Right lobe of liver (tissue), 6 donors: ENCODE results near the gene ARSD. TPM values are rescaled to one million over a fixed set of nuclear protein-coding genes. Genes with fewer than 3 reads are reported as not detected.
"Not testable (repeated sequence)": the region's sequence is repeated elsewhere in the genome, so short reads cannot be mapped to it uniquely, and the experiment has no call there.

Experiments used
- ATAC-seq, 4 donors: fragments of 200-7000 bp; cut with Tn5 transposase; one replicate each; pipeline ENCODE4 v1.9.1; 2020; ENCODE audit warnings: mild to moderate bottlenecking in 4 of 4, moderate library complexity in 4 of 4
- DNase-seq, 3 donors: peaks; one replicate each; pipeline ENCODE4 v3.0.0-alpha.2; 2020
- H3K27ac ChIP-seq, 3 donors: fragments of 200-600 bp; one replicate each; pipeline ENCODE4 v1.8.0; 2022
- H3K27me3 ChIP-seq, 2 donors: fragments of 200-600 bp; one replicate each; pipeline ENCODE4 v1.8.0; 2022
- H3K36me3 ChIP-seq, 4 donors: fragments of 200-600 bp; sonication (generic) in 1 of 4; one replicate each; pipeline versions ENCODE4 v1.5.1 to v1.8.0; 2017 to 2022; ENCODE audit warnings: control low read depth in 1 of 4
- H3K4me1 ChIP-seq, 4 donors: fragments of 200-600 bp; sonication (generic) in 1 of 4; one replicate each; pipeline versions ENCODE4 v1.5.1 to v1.8.0; 2017 to 2022; ENCODE audit warnings: control low read depth in 1 of 4
- H3K4me3 ChIP-seq, 3 donors: fragments of 200-600 bp; one replicate each; pipeline ENCODE4 v1.8.0; 2022
- H3K9me3 ChIP-seq, 4 donors: fragments of 200-600 bp; sonication (generic) in 1 of 4; one replicate each; pipeline versions ENCODE4 v1.5.1 to v1.8.0; 2017 to 2022; ENCODE audit warnings: control low read depth in 1 of 4
- CTCF ChIP-seq, 4 donors: fragments of 200-600 bp in 3 of 4; fragments of 450-650 bp in 1 of 4; IDR thresholded peaks; one replicate each; pipeline versions ENCODE4 v1.5.1 to v1.8.0; 2016 to 2022; ENCODE audit warnings: antibody characterized with exemption in 4 of 4, mild to moderate bottlenecking in 2 of 4
- POLR2A ChIP-seq: fragments of 450-650 bp; IDR thresholded peaks from one replicate; pipeline ENCODE4 v1.6.1; 2017; ENCODE audit warnings: antibody characterized with exemption, mild to moderate bottlenecking
- WGBS: methylation state at CpG from one replicate; pipeline ENCODE4 v1.1.6; 2018; ENCODE audit warnings: low coverage, low lambda C conversion rate; ENCODE audit not compliant: insufficient coverage; ENCODE audit errors: missing lambda C conversion rate; 5-methylcytosine and 5-hydroxymethylcytosine counted together
- intact Hi-C, 2 donors: fragments of 100-400 bp; cut with DNase I; formaldehyde crosslinking; loops; one replicate each; pipeline versions ENCODE4 v1.11.2 to v1.14.1; 2022
- long read RNA-seq: library from polyadenylated mRNA; unstranded; transcript quantifications from one replicate; pipeline ENCODE4 v2.0.0, GENCODE V29; 2019
- total RNA-seq, 6 experiments: library from RNA; depleted of rRNA in 2 of 6; stranded (reverse); fragments of >200 nt in 2 of 6; fragmentation: NEBNext Ultra II Directional in 3 of 6; extraction: Animal tissue kit (Norgen Biotek cat#: 25700) in 3 of 6; gene quantifications; one replicate each; pipeline versions ENCODE4 v1.1.0 to v1.2.4, GENCODE V29; 2016 to 2023
- donor health status: DM: no; HTN: yes; CAD: no.
- donor health status: DM: no; HTN: no; CAD: no.
- donor health status: DM: no; HTN: no; CAD: no.
- donor health status: DM: no; HTN: yes; CAD: no.
- donor health status: DM: no; HTN: yes; CAD: no.

ARSD gene
- total RNA-seq: 10 to 100 TPM; 26.2 to 76.0 (median 34.2) TPM
- long read RNA-seq, full-length matches to known transcripts: 5 of 14 reads
- long read RNA-seq, partial matches to known transcripts: 1 of 14 reads
- long read RNA-seq, other reads (novel, unspliced or antisense): 8 of 14 reads

GRCh38 chrX:2928583-2929434 lies at the start of gene ARSD:
Gene ARSD, minus strand, starts transcription at chrX:2929339. Its CDS starts 64 bp downstream, at chrX:2929275.
- Histone ChIP-seq H3K27ac (peak within 1 kb of the TSS; percentile 96 to 98 (median 97)), H3K4me3 (peak within 1 kb of the TSS; percentile 68 to 90 (median 75)), H3K4me1 (peaks cover 0 to 11% (median 1%) of the 10 kb centered on the region in 4 donors), H3K27me3 (no peaks in the 10 kb centered on the region), H3K36me3 (no peaks in the 10 kb centered on the region), H3K9me3 (no peaks in the 10 kb centered on the region)
- intact Hi-C loops: no loop called here
- DNase-seq (peak; percentile 92 to 98 (median 97)), ATAC-seq (peak; percentile 81 to 93 (median 85))
- TF ChIP-seq CTCF (IDR thresholded peaks at IDR 0.05): no peak
- peak; percentile 98 for TF ChIP-seq POLR2A
- WGBS: 0% methylated on average over 10 of the region's 84 CpGs

- 75% methylated on average over 2 of the region's 4 CpGs for WGBS
- H3K9me3 ChIP-seq, H3K27ac ChIP-seq, ATAC-seq, H3K4me1 ChIP-seq, DNase-seq, H3K27me3 ChIP-seq, intact Hi-C loops, H3K4me3 ChIP-seq, H3K36me3 ChIP-seq: not testable (repeated sequence)
Observed at GRCh38 chrX:2978639-2979038, 49.5 kb upstream of the ARSD start.

- TF ChIP-seq POLR2A: no peak
- TF ChIP-seq CTCF (IDR thresholded peaks at IDR 0.05): no peak
- Histone ChIP-seq H3K4me1 (no peaks in the 10 kb centered on the region), H3K4me3 (no peak overlapping the region), H3K27ac (no peak overlapping the region), H3K27me3 (no peaks in the 10 kb centered on the region), H3K36me3 (no peaks in the 10 kb centered on the region), H3K9me3 (no peaks in the 10 kb centered on the region)
- ATAC-seq (no peak), DNase-seq (no peak)
- 86% methylated on average over 1 of the region's 1 CpG for WGBS
- intact Hi-C loops: no loop called here
Observed at GRCh38 chrX:2974961-2975360, 45.8 kb upstream of the ARSD start.

- no peak for DNase-seq
- Histone ChIP-seq H3K9me3 (no peaks in the 10 kb centered on the region), H3K36me3 (no peaks in the 10 kb centered on the region), H3K4me1 (no peaks in the 10 kb centered on the region), H3K27ac (no peak overlapping the region), H3K27me3 (no peaks in the 10 kb centered on the region), H3K4me3 (no peak overlapping the region)
- intact Hi-C loops: no loop called here
- no peak for ATAC-seq
- no peak for TF ChIP-seq CTCF (IDR thresholded peaks at IDR 0.05)
- TF ChIP-seq POLR2A: no peak
- WGBS: 56% methylated on average over 2 of the region's 6 CpGs
Observed at GRCh38 chrX:2972391-2972790, 43.3 kb upstream of the ARSD start.

- no peak for ATAC-seq
- Histone ChIP-seq H3K4me3 (no peak overlapping the region), H3K4me1 (peaks cover 0 to 12% (median 6%) of the 10 kb centered on the region in 4 donors), H3K9me3 (no peaks in the 10 kb centered on the region), H3K27ac (no peak overlapping the region), H3K36me3 (no peaks in the 10 kb centered on the region), H3K27me3 (no peaks in the 10 kb centered on the region)
- WGBS: 53% methylated on average over 4 of the region's 6 CpGs
- DNase-seq: no peak
- intact Hi-C loops: no loop called here
- no peak for TF ChIP-seq CTCF (IDR thresholded peaks at IDR 0.05)
- no peak for TF ChIP-seq POLR2A
Observed at GRCh38 chrX:2969021-2969420, 39.9 kb upstream of the ARSD start.
